Mucosa of descending colon (tissue), 3 donors: ENCODE data around the gene ZNF511. TPM values are rescaled to one million over a fixed set of nuclear protein-coding genes. Genes with fewer than 3 reads are reported as not detected.

Source experiments
- ATAC-seq: fragments of 200-7000 bp; cut with Tn5 transposase; one replicate; pipeline ENCODE4 v1.9.1; 2020; ENCODE audit warnings: mild to moderate bottlenecking, moderate library complexity
- DNase-seq, 3 donors: peaks; one replicate each; pipeline ENCODE4 v3.0.0-alpha.2; 2020
- H3K36me3 ChIP-seq: fragments of 200-600 bp; one replicate; pipeline ENCODE4 v1.8.0; 2021; ENCODE audit warnings: low read depth, mild to moderate bottlenecking
- H3K4me1 ChIP-seq: fragments of 200-600 bp; one replicate; pipeline ENCODE4 v1.8.0; 2021; ENCODE audit warnings: low read depth, mild to moderate bottlenecking
- H3K4me3 ChIP-seq: fragments of 200-600 bp; one replicate; pipeline ENCODE4 v1.8.0; 2021; ENCODE audit warnings: mild to moderate bottlenecking
- H3K9me3 ChIP-seq: fragments of 200-600 bp; one replicate; pipeline ENCODE4 v1.8.0; 2021; ENCODE audit warnings: mild to moderate bottlenecking
- CTCF ChIP-seq: fragments of 200-600 bp; IDR thresholded peaks from one replicate; pipeline ENCODE4 v1.8.0; 2022; ENCODE audit warnings: antibody characterized with exemption, mild to moderate bottlenecking
- intact Hi-C, 2 donors: fragments of 100-400 bp; cut with DNase I in 1 of 2; cut with micrococcal nuclease in 1 of 2; formaldehyde crosslinking; loops; one replicate each; pipeline versions ENCODE4 v1.11.0 to v1.11.1; 2022; cut with DNase I, micrococcal nuclease
- total RNA-seq, 3 donors: library from RNA; stranded (reverse); fragmentation: NEBNext Ultra II Directional in 2 of 3; extraction: Animal tissue kit (Norgen Biotek cat#: 25700) in 2 of 3; gene quantifications; one replicate each; pipeline versions ENCODE4 v1.2.1 to v1.2.4, GENCODE V29; 2021 to 2023
- donor health status: DM: no; HTN: no; CAD: no; lungs with moderate emphysema.
- donor health status: DM: no; HTN: no; CAD: no.
- donor health status: DM: no; HTN: yes; CAD: no.

The ZNF511 gene
- total RNA-seq, 3 donors from 2014 or later, result 39.1 to 54.0 (median 42.7) TPM

GRCh38 chr10:133278577-133279265 is 30.0 kb upstream of the ZNF511 start:
- peaks cover 8% of the 10 kb centered on the region for H3K4me1 ChIP-seq
- DNase-seq (peak; percentile 70 to 89 (median 76)), ATAC-seq (peak; percentile 59)
- intact Hi-C loops, result no loop called here
- H3K4me3 ChIP-seq, result no peak overlapping the region
- no peaks in the 10 kb centered on the region for H3K9me3 ChIP-seq
- no peak for TF ChIP-seq CTCF
- peaks cover 6% of the 10 kb centered on the region for H3K36me3 ChIP-seq

- H3K9me3 ChIP-seq, result no peaks in the 10 kb centered on the region
- H3K36me3 ChIP-seq, result peaks cover 11% of the 10 kb centered on the region
- intact Hi-C loops, result no loop called here
- TF ChIP-seq CTCF, result no peak
- H3K4me1 ChIP-seq, result peaks cover 8% of the 10 kb centered on the region
- ATAC-seq (no peak), DNase-seq (no peak)
- no peak overlapping the region for H3K4me3 ChIP-seq
Measured at GRCh38 chr10:133279326-133280226, 29.1 kb upstream of the ZNF511 start.

GRCh38 chr10:133280391-133281059 is 28.2 kb upstream of the ZNF511 start:
- Histone ChIP-seq H3K4me3 (no peak overlapping the region), H3K4me1 (peaks cover 8% of the 10 kb centered on the region), H3K9me3 (no peaks in the 10 kb centered on the region), H3K36me3 (peaks cover 19% of the 10 kb centered on the region)
- TF ChIP-seq CTCF, result no peak
- ATAC-seq (no peak), DNase-seq (no peak)
- intact Hi-C loops, result no loop called here

GRCh38 chr10:133281084-133281483 is 27.6 kb upstream of the ZNF511 start:
- DNase-seq (no peak), ATAC-seq (no peak)
- peaks cover 8% of the 10 kb centered on the region for H3K4me1 ChIP-seq
- peaks cover 19% of the 10 kb centered on the region for H3K36me3 ChIP-seq
- intact Hi-C loops, result no loop called here
- no peak overlapping the region for H3K4me3 ChIP-seq
- no peak for TF ChIP-seq CTCF
- no peaks in the 10 kb centered on the region for H3K9me3 ChIP-seq

GRCh38 chr10:133281628-133282372 is 26.9 kb upstream of the ZNF511 start:
- peaks cover 2% of the 10 kb centered on the region for H3K4me1 ChIP-seq

More at GRCh38 chr10:133281628-133282372, 26.9 kb upstream of the ZNF511 start:
- Histone ChIP-seq H3K4me3 (no peak overlapping the region), H3K36me3 (peaks cover 19% of the 10 kb centered on the region), H3K9me3 (no peaks in the 10 kb centered on the region)
- TF ChIP-seq CTCF, result no peak
- DNase-seq (no peak), ATAC-seq (no peak)
- intact Hi-C loops, result no loop called here
